T-cell (primary cell): ENCODE results near the gene PAX6. TPM values are rescaled to one million over a fixed set of nuclear protein-coding genes. Genes with fewer than 3 reads are reported as not detected.

Source experiments
- ATAC-seq, 4 experiments: fragments of 200-7000 bp in 3 of 4; fragments of 150-1000 bp in 1 of 4; cut with Tn5 transposase; replicated peaks in 1 of 4; 1 replicate in 3 of 4; 2 replicates in 1 of 4; pipeline ENCODE4 v1.10.0; 2021; ENCODE audit warnings: moderate library complexity in 3 of 4, mild to moderate bottlenecking in 2 of 4, moderate number of reproducible peaks in 1 of 4
- CTCF ChIA-PET, 2 donors: fragments of 300-600 bp; sonication (Branson Sonifier 250); formaldehyde crosslinking; loops; one replicate each; lab custom pipeline; 2022; ENCODE audit warnings: antibody characterized with exemption in 2 of 2; lab: Charles Lee
- POLR2A ChIA-PET, 2 donors: fragments of 300-600 bp; sonication (Branson Sonifier 250); formaldehyde crosslinking; loops; one replicate each; lab custom pipeline; 2022; ENCODE audit warnings: antibody characterized with exemption in 2 of 2; lab: Charles Lee
- DNase-seq, 35 experiments: peaks; one replicate each; pipeline versions ENCODE4 v3.0.0 to v3.0.0-alpha.2; 2013 to 2023
- H3K27ac ChIP-seq: one replicate; pipeline ENCODE4 v1.5.1; 2013; ENCODE audit warnings: low read length
- H3K27me3 ChIP-seq, 2 experiments: replicated peaks in 1 of 2; 1 replicate in 1 of 2; 2 replicates in 1 of 2; pipeline versions ENCODE4 v1.6.1 to v1.7.0; 2013; ENCODE audit warnings: low read length in 1 of 2, mixed read lengths in 1 of 2; ENCODE audit not compliant: control insufficient read depth in 2 of 2, insufficient read depth in 2 of 2; ENCODE audit errors: extremely low read depth in 1 of 2
- H3K36me3 ChIP-seq, 2 donors: 1 replicate in 1 of 2; 2 replicates in 1 of 2; pipeline versions ENCODE4 v1.6.1 to v1.7.0; 2013; ENCODE audit warnings: low read length in 1 of 2; ENCODE audit not compliant: control insufficient read depth in 2 of 2, insufficient read depth in 1 of 2; ENCODE audit errors: extremely low read depth in 1 of 2
- H3K4me1 ChIP-seq, 2 experiments: 1 replicate in 1 of 2; 2 replicates in 1 of 2; pipeline versions ENCODE4 v1.6.1 to v1.7.0; 2013; ENCODE audit warnings: low read length in 2 of 2, mixed read lengths in 1 of 2; ENCODE audit not compliant: insufficient read depth in 2 of 2, control insufficient read depth in 1 of 2; ENCODE audit errors: extremely low read depth in 1 of 2
- H3K4me3 ChIP-seq, 2 donors: 1 replicate in 1 of 2; 2 replicates in 1 of 2; pipeline versions ENCODE4 v1.5.1 to v1.7.0; 2013; ENCODE audit warnings: mild to moderate bottlenecking in 2 of 2, low read length in 1 of 2, moderate library complexity in 1 of 2; ENCODE audit not compliant: control insufficient read depth in 1 of 2; ENCODE audit errors: extremely low read depth in 1 of 2
- H3K9me3 ChIP-seq: 2 replicates; pipeline ENCODE4 v1.7.0; 2013
- H3K27ac Mint-ChIP-seq, 2 donors: one replicate each; pipeline ENCODE4 v1.8.0; 2020 to 2021; ENCODE audit warnings: mild to moderate bottlenecking in 2 of 2, mixed read lengths in 2 of 2
- H3K27me3 Mint-ChIP-seq, 2 donors: one replicate each; pipeline ENCODE4 v1.8.0; 2021 to 2022; ENCODE audit warnings: mixed read lengths in 2 of 2
- H3K36me3 Mint-ChIP-seq: one replicate; pipeline ENCODE4 v1.8.0; 2021; ENCODE audit warnings: mixed read lengths
- H3K4me1 Mint-ChIP-seq, 3 donors: one replicate each; pipeline ENCODE4 v1.8.0; 2020 to 2022; ENCODE audit warnings: mixed read lengths in 3 of 3, mild to moderate bottlenecking in 1 of 3
- H3K4me3 Mint-ChIP-seq, 3 donors: one replicate each; pipeline ENCODE4 v1.8.0; 2020 to 2022; ENCODE audit warnings: mild to moderate bottlenecking in 3 of 3, mixed read lengths in 3 of 3, moderate library complexity in 3 of 3
- H3K9me3 Mint-ChIP-seq, 3 donors: one replicate each; pipeline ENCODE4 v1.8.0; 2020 to 2022; ENCODE audit warnings: mixed read lengths in 3 of 3
- WGBS: methylation state at CpG from one replicate; pipeline ENCODE4 v1.1.5; 2013; ENCODE audit warnings: missing lambda C conversion rate; ENCODE audit not compliant: insufficient coverage; 5-methylcytosine and 5-hydroxymethylcytosine counted together
- total RNA-seq, 35 experiments: library from RNA in 6 of 35; stranded (reverse) in 6 of 35; fragments of 120-200 nt in 1 of 35; gene quantifications; one replicate each; pipeline versions ENCODE4 v1.2.1 to v1.2.4 and lab custom pipeline; 2013 to 2026

The PAX6 gene
- not detected for total RNA-seq
- not detected for total RNA-seq (2013)
- total RNA-seq (lab: John Stamatoyannopoulos, UW) = 0 to 0.17 (median 0) reads per million in 29 experiments

DNA sequence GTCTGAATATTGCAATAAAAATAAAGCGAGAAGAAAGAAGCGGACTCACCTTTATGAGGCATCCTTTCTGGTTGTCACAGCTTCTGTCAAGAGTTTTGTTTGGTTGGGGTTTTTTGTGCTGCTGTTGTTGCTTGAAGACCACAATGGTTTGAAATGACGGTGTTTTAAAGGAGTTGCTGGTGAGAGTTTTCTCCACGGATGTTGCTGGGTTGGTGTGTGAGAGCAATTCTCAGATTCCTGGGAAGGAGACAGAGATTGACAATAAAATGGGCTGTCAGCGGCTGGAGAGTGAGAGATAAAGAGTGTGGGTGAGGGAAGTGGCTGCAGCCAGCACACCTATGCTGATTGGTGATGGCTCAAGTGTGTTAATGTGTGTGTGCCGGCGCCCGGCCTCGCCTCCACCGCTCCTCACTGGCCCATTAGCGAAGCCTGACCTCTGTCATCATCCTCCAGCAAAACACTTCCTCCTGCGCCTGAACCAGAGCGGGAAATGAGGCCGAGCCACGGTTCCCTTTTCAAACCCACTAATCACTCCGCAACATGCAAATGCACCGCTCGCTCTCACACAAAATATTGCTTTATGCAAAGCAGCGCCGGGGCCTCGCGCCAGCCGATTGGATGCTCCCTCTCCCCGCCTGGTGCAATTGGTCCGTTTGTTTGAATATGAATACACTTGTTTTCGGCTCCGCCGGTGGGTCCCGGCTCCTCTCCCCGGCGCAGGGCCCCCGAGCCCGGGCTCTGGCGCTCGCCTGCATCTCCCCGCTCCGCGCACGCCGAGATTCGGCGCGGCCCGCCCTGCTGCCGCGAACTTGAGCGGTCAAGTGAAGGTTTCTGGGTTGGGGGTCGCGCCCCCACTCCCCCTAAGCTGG lies at the start of gene PAX6:
Gene PAX6 (minus strand): TSS at position 544 of the 869 bp plus-strand sequence. CDS start 4,911 bp downstream, outside the sequence.
- no peak within 1 kb of the TSS for H3K27ac ChIP-seq
- POLR2A ChIA-PET = no interaction called here
- Mint-ChIP-seq H3K36me3 (no peaks in the 10 kb centered on the region), H3K27me3 (peaks cover 62 to 78% of the 10 kb centered on the region in 2 donors), H3K9me3 (no peaks in the 10 kb centered on the region), H3K27ac (peak within 1 kb of the TSS in 1 of 2 donors; percentile 45), H3K4me3 (peak within 1 kb of the TSS; percentile 75 to 82 (median 75)), H3K4me1 (peaks cover 56 to 62% (median 59%) of the 10 kb centered on the region in 3 donors)
- H3K4me1 ChIP-seq = peaks cover 22 to 64% of the 10 kb centered on the region in 2 experiments
- H3K9me3 ChIP-seq = no peaks in the 10 kb centered on the region
- peak in 26 of 35 experiments; percentile 5 to 57 (median 26) for DNase-seq
- H3K4me3 ChIP-seq = peak within 1 kb of the TSS; percentile 14 to 75
- CTCF ChIA-PET = no interaction called here
- WGBS = 7% methylated on average over 44 of the region's 49 CpGs
- ATAC-seq = peak; percentile 24 to 75 (median 30)
- no peaks in the 10 kb centered on the region for H3K36me3 ChIP-seq
- peaks cover 25 to 95% of the 10 kb centered on the region in 2 experiments for H3K27me3 ChIP-seq

DNA sequence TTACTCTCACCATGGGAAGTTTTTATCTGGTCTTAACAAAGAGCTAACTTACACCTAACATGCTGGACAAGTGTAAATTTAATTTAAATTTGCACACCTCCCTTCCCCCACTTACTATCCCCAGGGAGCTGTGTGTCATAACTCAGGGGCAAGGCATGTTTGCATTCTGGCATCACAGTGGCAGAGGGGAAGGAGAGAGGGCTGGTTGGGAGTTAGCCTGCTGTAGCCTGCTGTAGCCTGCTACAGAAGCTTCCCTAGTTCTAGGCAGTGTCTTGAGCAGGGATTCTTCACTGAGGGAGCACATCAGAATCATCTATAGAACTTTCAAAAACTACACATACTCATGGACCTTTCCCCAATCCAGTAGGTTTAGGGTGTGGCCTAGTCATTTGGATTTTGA lies 49.3 kb upstream of the PAX6 start:
- Mint-ChIP-seq H3K36me3 (no peaks in the 10 kb centered on the region), H3K9me3 (no peaks in the 10 kb centered on the region), H3K4me1 (no peaks in the 10 kb centered on the region), H3K27me3 (peaks cover 34 to 50% of the 10 kb centered on the region in 2 donors), H3K27ac (no peak overlapping the region), H3K4me3 (no peak overlapping the region)
- Histone ChIP-seq H3K27ac (no peak overlapping the region), H3K9me3 (no peaks in the 10 kb centered on the region), H3K36me3 (no peaks in the 10 kb centered on the region), H3K4me1 (no peaks in the 10 kb centered on the region), H3K27me3 (peaks cover 0 to 6% of the 10 kb centered on the region in 2 experiments), H3K4me3 (no peak overlapping the region)
- CTCF ChIA-PET = no interaction called here
- ATAC-seq (no peak), DNase-seq (no peak)
- POLR2A ChIA-PET = no interaction called here

DNA sequence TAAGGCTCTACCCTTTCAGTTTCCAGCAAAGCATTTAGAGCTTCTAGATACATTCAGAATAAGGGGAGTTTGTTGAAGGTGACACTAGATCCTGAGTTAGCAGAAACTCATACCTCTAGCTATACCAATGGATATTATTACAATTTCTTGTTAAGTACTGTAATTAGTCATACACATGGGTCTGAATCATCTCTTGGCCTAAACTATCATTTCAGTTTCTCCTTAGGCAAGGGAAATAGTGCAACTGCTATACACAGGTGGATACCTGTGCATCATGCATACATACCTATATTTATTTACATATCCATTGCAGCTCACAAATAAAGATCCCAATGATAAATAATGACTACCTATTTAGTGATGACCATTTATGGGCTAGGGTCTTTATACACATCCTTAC lies 45.1 kb upstream of the PAX6 start:
- Histone ChIP-seq H3K4me3 (no peak overlapping the region), H3K9me3 (no peaks in the 10 kb centered on the region), H3K4me1 (no peaks in the 10 kb centered on the region), H3K27ac (no peak overlapping the region), H3K27me3 (peaks cover 0 to 5% of the 10 kb centered on the region in 2 experiments), H3K36me3 (no peaks in the 10 kb centered on the region)
- Mint-ChIP-seq H3K4me1 (no peaks in the 10 kb centered on the region), H3K27ac (no peak overlapping the region), H3K36me3 (no peaks in the 10 kb centered on the region), H3K9me3 (no peaks in the 10 kb centered on the region), H3K4me3 (no peak overlapping the region), H3K27me3 (peaks cover 16 to 25% of the 10 kb centered on the region in 2 donors)
- ChIA-PET CTCF (no interaction called here), POLR2A (no interaction called here)
- no peak for DNase-seq
- ATAC-seq = no peak

DNA sequence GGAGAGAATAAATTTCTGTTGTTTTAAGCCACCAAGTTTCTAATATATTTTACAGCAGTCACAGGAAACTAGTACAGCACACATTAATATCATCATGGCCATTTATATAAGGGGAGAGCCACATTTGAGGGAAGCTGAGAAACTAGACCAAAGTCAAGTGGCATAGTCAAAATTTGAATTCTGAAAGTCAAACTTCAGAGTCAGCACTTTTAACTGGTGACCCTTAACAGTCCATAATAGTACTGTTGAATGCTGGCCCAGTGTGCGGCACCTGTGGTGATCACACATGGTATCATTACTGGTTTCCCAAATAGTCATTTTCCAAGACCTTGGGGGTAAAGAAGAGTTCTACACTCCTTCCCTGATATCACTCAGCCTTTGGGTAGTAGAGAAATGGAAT lies 44.3 kb upstream of the PAX6 start:
- Mint-ChIP-seq H3K4me3 (no peak overlapping the region), H3K27ac (no peak overlapping the region), H3K4me1 (no peaks in the 10 kb centered on the region), H3K36me3 (no peaks in the 10 kb centered on the region), H3K27me3 (peaks cover 16 to 24% of the 10 kb centered on the region in 2 donors), H3K9me3 (no peaks in the 10 kb centered on the region)
- Histone ChIP-seq H3K27ac (no peak overlapping the region), H3K4me3 (no peak overlapping the region), H3K27me3 (peaks cover 0 to 3% of the 10 kb centered on the region in 2 experiments), H3K4me1 (no peaks in the 10 kb centered on the region), H3K36me3 (no peaks in the 10 kb centered on the region), H3K9me3 (no peaks in the 10 kb centered on the region)
- ChIA-PET POLR2A (no interaction called here), CTCF (no interaction called here)
- ATAC-seq (no peak), DNase-seq (no peak)
- no CpG with 5 or more reads among the region's 1 CpG for WGBS

DNA sequence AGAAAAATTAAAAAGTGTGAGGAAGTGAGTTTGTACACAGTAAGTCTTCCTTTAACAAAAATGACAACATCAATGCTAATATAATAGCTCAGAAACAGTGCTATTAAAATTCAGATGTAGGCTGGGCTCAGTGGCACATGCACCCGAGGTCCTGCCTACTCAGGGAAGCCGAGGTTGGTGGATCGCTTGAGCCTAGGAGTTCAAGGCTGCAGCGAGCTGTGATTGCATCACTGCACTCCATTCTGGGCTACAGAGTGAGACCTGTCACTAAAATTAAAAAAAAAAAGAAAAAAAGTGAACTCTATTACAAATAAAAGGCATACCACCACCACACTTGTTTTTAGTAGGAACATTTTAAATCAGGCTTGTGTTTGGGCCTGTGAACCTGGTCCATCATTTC lies 39.2 kb upstream of the PAX6 start:
- WGBS = 72% methylated on average over 3 of the region's 4 CpGs
- H3K9me3 Mint-ChIP-seq = no peaks in the 10 kb centered on the region
- Histone ChIP-seq H3K36me3 (no peaks in the 10 kb centered on the region), H3K4me1 (no peaks in the 10 kb centered on the region), H3K4me3 (no peak overlapping the region), H3K9me3 (no peaks in the 10 kb centered on the region), H3K27me3 (peaks cover 0 to 3% of the 10 kb centered on the region in 2 experiments), H3K27ac (no peak overlapping the region)
- no peak overlapping the region for H3K4me3 Mint-ChIP-seq
- H3K36me3 Mint-ChIP-seq = no peaks in the 10 kb centered on the region
- H3K27ac Mint-ChIP-seq = no peak overlapping the region
- no peak for DNase-seq
- H3K27me3 Mint-ChIP-seq = peaks cover 6 to 23% of the 10 kb centered on the region in 2 donors
- no peaks in the 10 kb centered on the region for H3K4me1 Mint-ChIP-seq
- no peak for ATAC-seq
- POLR2A ChIA-PET = no interaction called here
- CTCF ChIA-PET = interaction anchor here in 1 of 2 donors (0.6 kb wide), 1 partner anchor 20 kb away, joined by 6 read pairs; no protein-coding TSS in a partner anchor

DNA sequence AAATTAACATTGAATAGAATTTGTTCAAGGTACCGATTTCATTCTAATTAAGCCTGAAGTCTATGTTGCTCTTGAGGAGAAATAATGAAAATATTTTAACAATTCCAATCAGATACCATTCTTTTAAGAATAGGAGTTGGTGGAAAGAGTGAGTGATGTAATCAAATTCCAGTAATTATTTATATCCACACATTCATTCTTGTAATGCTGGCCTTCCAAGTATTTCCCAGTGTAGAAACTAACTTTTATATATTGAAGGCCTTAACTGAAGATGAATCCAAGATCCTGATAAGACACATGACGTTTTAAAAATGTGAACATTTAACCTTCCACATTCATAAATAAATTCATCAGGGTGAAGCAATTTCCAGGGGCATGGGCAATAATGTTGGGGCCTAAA lies 36.6 kb upstream of the PAX6 start:
- no peak for DNase-seq
- ChIA-PET POLR2A (no interaction called here), CTCF (no interaction called here)
- H3K4me1 ChIP-seq = no peaks in the 10 kb centered on the region
- Mint-ChIP-seq H3K4me1 (no peaks in the 10 kb centered on the region), H3K36me3 (no peaks in the 10 kb centered on the region), H3K27me3 (peaks cover 19 to 42% of the 10 kb centered on the region in 2 donors), H3K4me3 (no peak overlapping the region), H3K9me3 (no peaks in the 10 kb centered on the region), H3K27ac (no peak overlapping the region)
- ATAC-seq = no peak
- H3K9me3 ChIP-seq = no peaks in the 10 kb centered on the region
- H3K27ac ChIP-seq = no peak overlapping the region
- H3K4me3 ChIP-seq = no peak overlapping the region
- H3K27me3 ChIP-seq = peaks cover 0 to 4% of the 10 kb centered on the region in 2 experiments
- WGBS = no CpG with 5 or more reads among the region's 2 CpGs
- no peaks in the 10 kb centered on the region for H3K36me3 ChIP-seq
